ENCODE data around the gene HOXD8.

The HOXD8 gene

GRCh38 chr2:176122052-176122682 is 7.3 kb upstream of the HOXD8 start:
- DNase-seq (ENCODE audit: insufficient read length, low spot score) (no peak), FAIRE-seq (no peak)
- no peak for TF ChIP-seq POLR2A (IDR thresholded peaks at IDR 0.05; ENCODE audit: low read depth, low read length)

DNA sequence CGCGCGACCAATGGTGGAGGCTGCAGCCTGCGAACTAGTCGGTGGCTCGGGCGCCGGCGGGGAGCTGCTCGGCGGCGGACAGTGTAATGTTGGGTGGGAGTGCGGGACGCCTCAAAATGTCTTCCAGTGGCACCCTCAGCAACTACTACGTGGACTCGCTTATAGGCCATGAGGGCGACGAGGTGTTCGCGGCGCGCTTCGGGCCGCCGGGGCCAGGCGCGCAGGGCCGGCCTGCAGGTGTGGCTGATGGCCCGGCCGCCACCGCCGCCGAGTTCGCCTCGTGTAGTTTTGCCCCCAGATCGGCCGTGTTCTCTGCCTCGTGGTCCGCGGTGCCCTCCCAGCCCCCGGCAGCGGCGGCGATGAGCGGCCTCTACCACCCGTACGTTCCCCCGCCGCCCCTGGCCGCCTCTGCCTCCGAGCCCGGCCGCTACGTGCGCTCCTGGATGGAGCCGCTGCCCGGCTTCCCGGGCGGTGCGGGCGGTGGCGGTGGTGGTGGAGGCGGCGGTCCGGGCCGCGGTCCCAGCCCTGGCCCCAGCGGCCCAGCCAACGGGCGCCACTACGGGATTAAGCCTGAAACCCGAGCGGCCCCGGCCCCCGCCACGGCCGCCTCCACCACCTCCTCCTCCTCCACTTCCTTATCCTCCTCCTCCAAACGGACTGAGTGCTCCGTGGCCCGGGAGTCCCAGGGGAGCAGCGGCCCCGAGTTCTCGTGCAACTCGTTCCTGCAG is 6.7 kb upstream of the HOXD8 start, which contains the start of gene HOXD9:
HOXD9 (plus strand) TSS at position 37 of the 728 bp plus-strand sequence; CDS start at position 87, 50 bp downstream.
- FAIRE-seq (no peak), DNase-seq (ENCODE audit: insufficient read length, low spot score) (no peak)
- no peak for TF ChIP-seq POLR2A (IDR thresholded peaks at IDR 0.05; ENCODE audit: low read depth, low read length)

GRCh38 chr2:176123411-176124109 is 5.9 kb upstream of the HOXD8 start:
- FAIRE-seq (no peak), DNase-seq (ENCODE audit: insufficient read length, low spot score) (no peak)
- TF ChIP-seq POLR2A (IDR thresholded peaks at IDR 0.05; ENCODE audit: low read depth, low read length) = no peak

DNA sequence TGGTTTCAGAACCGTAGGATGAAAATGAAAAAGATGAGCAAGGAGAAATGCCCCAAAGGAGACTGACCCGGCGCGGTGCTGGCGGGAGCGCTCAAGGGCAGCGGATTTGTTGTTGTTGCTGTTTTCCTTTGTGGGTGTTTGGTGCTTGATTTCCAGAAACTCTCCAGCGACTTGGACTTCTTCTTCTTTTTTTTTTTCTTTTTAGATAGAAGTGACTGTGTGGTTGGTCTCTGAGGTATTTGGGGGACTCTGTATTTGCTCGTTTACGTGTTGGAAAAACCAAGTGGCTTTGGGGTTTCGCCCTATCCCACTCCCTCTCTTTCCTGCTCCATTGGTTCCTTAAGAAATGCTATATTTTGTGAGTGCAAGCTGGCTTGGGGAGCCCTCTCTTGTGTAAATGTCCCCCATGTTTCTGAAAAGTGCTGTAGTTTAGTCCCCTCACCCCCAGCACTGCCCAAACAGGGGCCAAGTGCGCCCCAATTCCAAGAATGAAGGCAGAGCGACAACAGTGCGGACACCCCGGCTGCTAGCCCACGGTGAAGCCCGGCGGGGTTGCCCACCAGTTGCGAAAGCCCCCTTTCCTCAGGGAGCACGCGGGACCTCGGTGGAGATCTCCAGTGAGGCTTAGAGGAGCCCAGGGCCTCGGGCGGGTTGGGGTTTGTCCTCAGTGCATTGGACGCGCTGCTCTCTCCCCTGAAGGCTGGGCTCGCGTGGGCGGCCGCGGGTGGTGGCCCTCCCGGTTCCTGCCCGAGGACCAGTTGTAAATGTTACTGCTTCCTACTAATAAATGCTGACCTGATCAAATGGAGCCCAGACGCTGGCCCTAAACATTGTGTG is 5.2 kb upstream of the HOXD8 start:
- TF ChIP-seq POLR2A (IDR thresholded peaks at IDR 0.05; ENCODE audit: low read depth, low read length) = no peak
- no peak for DNase-seq (ENCODE audit: insufficient read length, low spot score)
- FAIRE-seq = no peak

- TF ChIP-seq POLR2A (IDR thresholded peaks at IDR 0.05; ENCODE audit: low read depth, low read length) = no peak
- no peak for DNase-seq (ENCODE audit: insufficient read length, low spot score)
- no peak for FAIRE-seq
Observed at GRCh38 chr2:176124947-176125771, 4.3 kb upstream of the HOXD8 start.

DNA sequence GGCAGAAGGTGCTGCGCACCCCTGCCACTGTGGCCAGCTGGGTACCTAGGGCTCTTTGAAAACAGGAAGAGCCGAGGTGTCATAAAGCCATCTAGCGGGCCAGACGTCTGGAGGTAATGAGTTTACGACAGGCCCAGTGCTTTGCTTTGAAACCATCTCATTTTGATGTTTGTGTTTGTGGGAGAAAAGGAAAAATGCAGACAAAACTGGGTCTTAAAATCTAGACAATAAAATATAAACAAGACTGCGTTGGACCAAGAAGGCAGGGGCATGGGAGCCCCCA is 3.8 kb upstream of the HOXD8 start:
- DNase-seq (ENCODE audit: insufficient read length, low spot score) (no peak), FAIRE-seq (no peak)
- no peak for TF ChIP-seq POLR2A (IDR thresholded peaks at IDR 0.05; ENCODE audit: low read depth, low read length)

DNA sequence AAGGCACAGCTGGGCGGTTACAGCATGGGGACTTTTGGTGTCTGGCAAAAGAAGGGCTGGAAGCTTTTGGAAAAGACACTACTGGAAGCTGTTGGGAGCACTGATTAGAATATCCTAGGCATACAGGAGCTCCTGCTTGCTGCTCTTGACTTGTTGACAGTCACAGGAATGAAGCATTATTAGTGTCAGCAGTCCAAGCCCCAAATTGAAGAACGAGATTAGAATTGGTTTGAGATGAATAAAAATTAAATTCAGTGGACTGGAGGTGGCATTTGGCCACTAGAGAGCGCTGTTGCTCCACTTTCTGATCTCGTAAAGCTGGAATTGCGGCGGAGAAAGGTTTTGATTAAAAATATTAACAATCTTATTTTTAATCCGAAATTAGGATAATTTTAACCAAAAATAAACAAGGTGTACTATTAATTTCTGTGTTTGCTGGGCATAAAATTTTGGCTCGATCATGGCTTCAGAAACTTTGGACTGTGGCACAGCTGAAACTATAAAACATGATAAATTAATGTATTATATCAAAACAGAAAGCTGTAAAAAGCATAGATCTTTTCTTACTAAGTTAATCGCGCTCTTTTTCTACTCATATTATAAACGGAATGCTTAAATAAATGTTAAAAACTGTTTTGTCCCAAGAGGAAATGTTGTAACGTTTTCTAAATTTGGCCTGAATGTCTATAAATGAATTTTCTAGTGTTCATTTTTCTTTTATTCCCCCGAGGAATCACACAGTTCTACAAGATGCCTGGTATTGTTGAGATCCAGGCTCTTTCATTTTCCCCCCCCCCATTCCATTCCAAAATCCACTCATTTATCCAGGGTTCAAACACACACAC is 2.4 kb upstream of the HOXD8 start:
- FAIRE-seq = peak; percentile 82
- no peak for TF ChIP-seq POLR2A (IDR thresholded peaks at IDR 0.05; ENCODE audit: low read depth, low read length)
- no peak for DNase-seq (ENCODE audit: insufficient read length, low spot score)

- TF ChIP-seq POLR2A (IDR thresholded peaks at IDR 0.05; ENCODE audit: low read depth, low read length) = no peak
- DNase-seq (ENCODE audit: insufficient read length, low spot score) (no peak), FAIRE-seq (no peak)
Observed at GRCh38 chr2:176127774-176128072, 1.8 kb upstream of the HOXD8 start.

- DNase-seq (ENCODE audit: insufficient read length, low spot score) (no peak), FAIRE-seq (no peak)
- no peak for TF ChIP-seq POLR2A (IDR thresholded peaks at IDR 0.05; ENCODE audit: low read depth, low read length)
Observed at GRCh38 chr2:176128172-176128981, 1.1 kb upstream of the HOXD8 start.

DNA sequence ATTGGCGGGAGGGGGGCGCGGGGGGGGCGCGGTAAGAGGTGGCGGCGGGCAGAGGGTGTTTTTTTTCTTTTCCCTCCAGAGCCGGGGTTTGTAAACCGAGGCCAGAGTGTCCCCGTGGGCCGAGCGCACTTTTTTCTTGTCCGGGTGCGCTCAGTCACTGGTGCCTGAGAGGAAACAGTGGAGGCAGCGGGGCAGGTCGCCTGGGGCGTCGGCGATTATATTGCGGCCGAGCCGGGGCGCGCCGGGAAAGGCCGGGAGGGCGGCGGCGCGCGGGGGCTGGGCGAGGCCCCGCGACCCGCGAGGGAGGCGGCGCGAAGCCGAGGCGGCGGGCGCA is 275 bp downstream of the HOXD8 start:
- FAIRE-seq (no peak), DNase-seq (ENCODE audit: insufficient read length, low spot score) (no peak)
- no peak for TF ChIP-seq POLR2A (IDR thresholded peaks at IDR 0.05; ENCODE audit: low read depth, low read length)

GRCh38 chr2:176130147-176130956 is 847 bp downstream of the HOXD8 start:
- DNase-seq (ENCODE audit: insufficient read length, low spot score) (peak; percentile 57), FAIRE-seq (no peak)
- TF ChIP-seq POLR2A (IDR thresholded peaks at IDR 0.05; ENCODE audit: low read depth, low read length) = peak; percentile 25; the same call in 1 of the 2 replicates

Data from H54 (cell line).